HepG2 (cell line): ENCODE results near the gene PDLIM5. TPM values are rescaled to one million over a fixed set of nuclear protein-coding genes. Genes with fewer than 3 reads are reported as not detected.
A peak's percentile ranks its signal among the peaks of the same experiment; 100 is the strongest.

ENCODE experiments used
- ATAC-seq: fragments of 200-7000 bp; cut with Tn5 transposase; 3 replicates; pipeline ENCODE4 v1.9.1; 2020; ENCODE audit warnings: mild to moderate bottlenecking, moderate library complexity
- BruUV-seq: library from RNA; stranded (reverse); fragments of 400-500 nt; replicated peaks from 2 replicates; lab custom pipeline; 2021; lab: Mats Ljungman, UMichigan
- CTCF ChIA-PET: fragments of 300-600 bp; formaldehyde crosslinking; extraction: SDS; loops from one replicate; lab custom pipeline; 2021; ENCODE audit warnings: low total read pairs, inconsistent platforms, low intra/inter-chr PET ratio; lab: Yijun Ruan, JAX
- POLR2A ChIA-PET: fragments of 350-600 bp; sonication (Branson Sonifier 250); formaldehyde crosslinking; loops from one replicate; lab custom pipeline; 2020; ENCODE audit warnings: antibody characterized with exemption, inconsistent platforms; lab: Yijun Ruan, JAX
- DNase-seq: peaks from one replicate; pipeline ENCODE4 v3.0.0-alpha.2; 2015; ENCODE audit warnings: low spot score
- FAIRE-seq: peaks from 3 replicates; lab custom pipeline; 2011; peaks lifted over from hg19 to GRCh38; lab: Jason Lieb, UNC
- H2AFZ ChIP-seq: one replicate; pipeline ENCODE4 v1.6.1; 2011; ENCODE audit warnings: low read length, inconsistent platforms
- H3K27ac ChIP-seq: fragments of 300-600 bp; 3 replicates; pipeline ENCODE4 v1.8.0; 2011; ENCODE audit warnings: mixed run types, mild to moderate bottlenecking, mixed read lengths, low read length, inconsistent platforms; ENCODE audit not compliant: insufficient read depth; ENCODE audit errors: extremely low read length
- H3K27me3 ChIP-seq, 2 experiments: fragments of 200-600 bp in 1 of 2; 2 replicates in 1 of 2; 3 replicates in 1 of 2; pipeline versions ENCODE4 v1.6.0 to v1.8.0; 2011; ENCODE audit warnings: low read length in 2 of 2, mild to moderate bottlenecking in 2 of 2, moderate library complexity in 2 of 2, inconsistent platforms in 1 of 2; ENCODE audit not compliant: insufficient read depth in 2 of 2, control insufficient read depth in 1 of 2
- H3K36me3 ChIP-seq, 2 experiments: fragments of 200-600 bp in 1 of 2; replicated peaks in 1 of 2; 2 replicates in 1 of 2; 3 replicates in 1 of 2; pipeline versions ENCODE4 v1.5.1 to v1.8.0; 2011; ENCODE audit warnings: low read length in 2 of 2, inconsistent platforms in 1 of 2; ENCODE audit not compliant: insufficient read depth in 2 of 2, control insufficient read depth in 1 of 2
- H3K4me1 ChIP-seq: 2 replicates; pipeline ENCODE4 v1.5.1; 2012; ENCODE audit warnings: low read length, inconsistent platforms; ENCODE audit not compliant: insufficient read depth
- H3K4me2 ChIP-seq: 2 replicates; pipeline ENCODE4 v1.6.0; 2011; ENCODE audit warnings: low read depth, low read length, inconsistent platforms
- H3K4me3 ChIP-seq, 3 experiments: fragments of 200-600 bp in 1 of 3; sonication (generic), shearing (Covaris generic) in 1 of 3; replicated peaks in 1 of 3; 2 replicates each; pipeline ENCODE4 v1.5.1; 2011 to 2016; ENCODE audit warnings: low read length in 3 of 3, inconsistent platforms in 2 of 3, low read depth in 2 of 3, mild to moderate bottlenecking in 2 of 3, control low read depth in 1 of 3, mixed read lengths in 1 of 3; ENCODE audit not compliant: insufficient read depth in 1 of 3
- H3K79me2 ChIP-seq: one replicate; pipeline ENCODE4 v1.6.1; 2011; ENCODE audit warnings: low read length, inconsistent platforms; ENCODE audit not compliant: insufficient read depth
- H3K9ac ChIP-seq: 2 replicates; pipeline ENCODE4 v1.6.0; 2011; ENCODE audit warnings: mild to moderate bottlenecking, low read depth, low read length, inconsistent platforms; ENCODE audit not compliant: insufficient read depth
- H3K9me3 ChIP-seq: 2 replicates; pipeline ENCODE4 v1.5.1; 2012; ENCODE audit warnings: mild to moderate bottlenecking, low read length
- H4K20me1 ChIP-seq: 2 replicates; pipeline ENCODE4 v1.6.0; 2011; ENCODE audit warnings: inconsistent platforms, mild to moderate bottlenecking, low read length, moderate library complexity; ENCODE audit not compliant: insufficient read depth
- AGO1 ChIP-seq: fragments of 200-400 bp; formaldehyde crosslinking; IDR thresholded peaks from 2 replicates; pipeline ENCODE4 v1.6.1; 2017; ENCODE audit warnings: mild to moderate bottlenecking, low read depth, low read length, moderate library complexity; ENCODE audit not compliant: poor library complexity, severe bottlenecking
- ATAD3A ChIP-seq: sonication (generic); formaldehyde crosslinking; IDR thresholded peaks from 2 replicates; pipeline ENCODE4 v1.4.0; 2020; ENCODE audit warnings: missing genetic modification reagents
- FOXJ3 ChIP-seq: sonication (generic); formaldehyde crosslinking; IDR thresholded peaks from 2 replicates; pipeline ENCODE4 v1.4.0; 2020; ENCODE audit warnings: missing genetic modification reagents, mild to moderate bottlenecking, borderline replicate concordance
- HMGXB3 ChIP-seq: sonication (generic); formaldehyde crosslinking; IDR thresholded peaks from 2 replicates; pipeline ENCODE4 v1.4.0; 2020; ENCODE audit warnings: missing genetic modification reagents, borderline replicate concordance
- HNF4A ChIP-seq: sonication (generic); formaldehyde crosslinking; IDR thresholded peaks from 2 replicates; pipeline ENCODE4 v1.4.0; 2020; ENCODE audit warnings: missing genetic modification reagents
- KLF6 ChIP-seq: IDR thresholded peaks from 2 replicates; pipeline ENCODE4 v1.8.0; 2016; ENCODE audit warnings: missing biosample characterization, missing genetic modification reagents
- MIXL1 ChIP-seq: IDR thresholded peaks from 2 replicates; pipeline ENCODE4 v1.6.1; 2016
- NFRKB ChIP-seq: fragments of 450-650 bp; IDR thresholded peaks from 2 replicates; pipeline ENCODE4 v1.6.1; 2017
- SCMH1 ChIP-seq: sonication (generic); formaldehyde crosslinking; IDR thresholded peaks from 2 replicates; pipeline ENCODE4 v1.9.0; 2021; ENCODE audit warnings: missing genetic modification reagents, mild to moderate bottlenecking, borderline replicate concordance
- SIN3B ChIP-seq: fragments of 150-350 bp; IDR thresholded peaks from 2 replicates; pipeline ENCODE4 v1.6.1; 2014; ENCODE audit warnings: low read length
- XRCC5 ChIP-seq: fragments of 200-400 bp; formaldehyde crosslinking; optimal IDR thresholded peaks from 2 replicates; pipeline ENCODE3; 2017; ENCODE audit warnings: mild to moderate bottlenecking, low read length
- YY1 ChIP-seq: IDR thresholded peaks from 2 replicates; pipeline ENCODE4 v1.6.1; 2011; ENCODE audit warnings: low read length, low read depth, moderate library complexity, mild to moderate bottlenecking; ENCODE audit not compliant: insufficient read depth, insufficient replicate concordance
- ZFP90 ChIP-seq: sonication (generic); formaldehyde crosslinking; IDR thresholded peaks from 2 replicates; pipeline ENCODE4 v1.8.0; 2022; ENCODE audit warnings: missing genetic modification reagents, mild to moderate bottlenecking, inconsistent platforms, borderline replicate concordance
- ZNF317 ChIP-seq: sonication (generic); formaldehyde crosslinking; IDR thresholded peaks from 2 replicates; pipeline ENCODE4 v1.5.0; 2020; ENCODE audit warnings: mild to moderate bottlenecking, missing genetic modification reagents
- ZNF552 ChIP-seq: sonication (generic); formaldehyde crosslinking; IDR thresholded peaks from 2 replicates; pipeline ENCODE4 v1.9.0; 2022; ENCODE audit warnings: missing genetic modification reagents, mild to moderate bottlenecking, borderline replicate concordance
- ZNF572 ChIP-seq: sonication (generic); formaldehyde crosslinking; IDR thresholded peaks from 2 replicates; pipeline ENCODE4 v1.5.1; 2020; ENCODE audit warnings: mild to moderate bottlenecking, missing genetic modification reagents
- ZNF577 ChIP-seq: sonication (generic); formaldehyde crosslinking; IDR thresholded peaks from 2 replicates; pipeline ENCODE4 v1.4.0; 2020; ENCODE audit warnings: mild to moderate bottlenecking, low read depth, missing genetic modification reagents, borderline replicate concordance
- ZNF616 ChIP-seq: sonication (generic); formaldehyde crosslinking; IDR thresholded peaks from 2 replicates; pipeline ENCODE4 v1.5.0; 2020; ENCODE audit warnings: low read depth, mild to moderate bottlenecking, missing genetic modification reagents
- ZNF644 ChIP-seq: IDR thresholded peaks from 2 replicates; pipeline ENCODE4 v1.6.1; 2016; ENCODE audit warnings: low read depth
- ZSCAN25 ChIP-seq: sonication (generic); formaldehyde crosslinking; IDR thresholded peaks from 2 replicates; pipeline ENCODE4 v1.8.0; 2022; ENCODE audit warnings: mild to moderate bottlenecking, missing genetic modification reagents
- WGBS: methylation state at CpG from one replicate; pipeline ENCODE4 v1.1.6; 2017; ENCODE audit warnings: low lambda C conversion rate; 5-methylcytosine and 5-hydroxymethylcytosine counted together
- in situ Hi-C: cut with HindIII; loops from 2 replicates; pipeline ENCODE4 v1.10.0; 2017; ENCODE audit warnings: low pct_unique_long_range_greater_than_20kb; ENCODE audit not compliant: extremely low pct_ligation_motif_present
- intact Hi-C: fragments of 100-400 bp; cut with micrococcal nuclease; formaldehyde crosslinking; loops from one replicate; pipeline ENCODE4 v1.10.0; 2022; ENCODE audit not compliant: unreplicated experiment
- polyA plus RNA-seq, 8 experiments: library from polyadenylated mRNA; depleted of rRNA in 3 of 8; stranded (reverse) in 7 of 8; unstranded in 1 of 8; fragments of >200 nt; fragmentation: Illumina TruSeq in 4 of 8; extraction: Trizol in 4 of 8; gene quantifications; 2 replicates each; pipeline versions ENCODE4 v1.2.1 to v1.2.3, GENCODE V29; 2011 to 2016; ENCODE audit warnings: low read depth in 4 of 8, missing spikeins in 1 of 8, mixed read lengths in 1 of 8; ENCODE audit not compliant: insufficient read depth in 1 of 8
- total RNA-seq, 5 experiments: library from RNA; depleted of rRNA; stranded (reverse); fragments of >200 nt; fragmentation: Illumina TruSeq; extraction: Trizol; gene quantifications; 2 replicates each; pipeline ENCODE4 v1.2.3, GENCODE V29; 2016; ENCODE audit warnings: low read depth in 1 of 5
- TF ChIP-seq, protein P1 (sequence below): sonication (generic); formaldehyde crosslinking; IDR thresholded peaks from 2 replicates; pipeline ENCODE4 v1.9.0; 2022; ENCODE audit warnings: missing genetic modification reagents, mild to moderate bottlenecking, borderline replicate concordance

PDLIM5 gene
- total and polyA plus RNA-seq, 2 of the 13 experiments (the other 11 are each of a cell fraction or from before 2014, with no cell fraction given), result 52.8 to 119 TPM

DNA sequence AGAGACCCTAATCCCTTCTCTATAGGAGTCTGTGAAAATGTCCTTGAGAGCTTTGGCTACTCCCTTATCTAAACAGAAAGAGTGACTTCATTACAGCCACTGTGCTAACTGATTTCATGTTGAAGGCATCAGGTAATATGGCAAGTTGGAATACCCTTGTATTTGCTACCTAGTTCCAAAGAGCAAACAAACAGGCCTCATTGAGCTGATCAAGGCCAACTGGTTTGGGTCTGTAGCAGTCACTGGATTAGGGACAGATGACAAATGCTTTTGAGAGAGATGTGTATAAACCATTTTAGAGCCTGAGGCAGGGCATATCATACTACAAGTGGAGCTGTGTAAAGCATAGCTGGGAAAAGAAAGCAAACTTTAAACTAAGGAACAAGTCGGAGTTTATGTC is 22.9 kb upstream of the PDLIM5 start:
- POLR2A ChIA-PET, result interaction anchor here (0.7 to 3.4 kb wide), 11 partner anchors 10 to 135 kb away, joined by 3 to 34 read pairs (median 5); partner anchors contain the start of gene PDLIM5
- H3K27ac ChIP-seq, result peak overlapping the region; percentile 68
- no peak overlapping the region for H2AFZ ChIP-seq
- 10% methylated on average over 1 of the region's 1 CpG for WGBS
- H3K36me3 ChIP-seq, result no peaks in the 10 kb centered on the region
- peaks cover 18% of the 10 kb centered on the region for H3K9me3 ChIP-seq
- H3K4me2 ChIP-seq, result peak overlapping the region; percentile 61
- no peak overlapping the region for H3K4me3 ChIP-seq
- no peaks in the 10 kb centered on the region for H3K79me2 ChIP-seq
- ATAC-seq (peak; percentile 98), DNase-seq (peak; percentile 96), FAIRE-seq (peak; percentile 54)
- in situ Hi-C loops, result no loop called here
- H4K20me1 ChIP-seq, result no peaks in the 10 kb centered on the region
- H3K27me3 ChIP-seq, result no peaks in the 10 kb centered on the region
- BruUV-seq, result no TSS peak
- H3K9ac ChIP-seq, result no peak overlapping the region
- intact Hi-C loops, result loop anchor here (2.0 to 10.0 kb wide), 2 partner anchors 22 to 136 kb away; partner anchors contain the start of gene PDLIM5
- CTCF ChIA-PET, result no interaction called here
- peaks cover 48% of the 10 kb centered on the region for H3K4me1 ChIP-seq
- TF ChIP-seq ZNF317, result peak; percentile 95
- TF ChIP-seq ZNF644 (CRISPR knock-in tag), result peak; percentile 99
- TF ChIP-seq KLF6 (CRISPR knock-in tag), result no peak
- TF ChIP-seq, protein P1, sequence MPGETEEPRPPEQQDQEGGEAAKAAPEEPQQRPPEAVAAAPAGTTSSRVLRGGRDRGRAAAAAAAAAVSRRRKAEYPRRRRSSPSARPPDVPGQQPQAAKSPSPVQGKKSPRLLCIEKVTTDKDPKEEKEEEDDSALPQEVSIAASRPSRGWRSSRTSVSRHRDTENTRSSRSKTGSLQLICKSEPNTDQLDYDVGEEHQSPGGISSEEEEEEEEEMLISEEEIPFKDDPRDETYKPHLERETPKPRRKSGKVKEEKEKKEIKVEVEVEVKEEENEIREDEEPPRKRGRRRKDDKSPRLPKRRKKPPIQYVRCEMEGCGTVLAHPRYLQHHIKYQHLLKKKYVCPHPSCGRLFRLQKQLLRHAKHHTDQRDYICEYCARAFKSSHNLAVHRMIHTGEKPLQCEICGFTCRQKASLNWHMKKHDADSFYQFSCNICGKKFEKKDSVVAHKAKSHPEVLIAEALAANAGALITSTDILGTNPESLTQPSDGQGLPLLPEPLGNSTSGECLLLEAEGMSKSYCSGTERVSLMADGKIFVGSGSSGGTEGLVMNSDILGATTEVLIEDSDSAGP (CRISPR knock-in tag), result no peak
- TF ChIP-seq ATAD3A (CRISPR knock-in tag), result no peak
- TF ChIP-seq ZNF616, result no peak
- TF ChIP-seq FOXJ3 (CRISPR knock-in tag), result peak; percentile 73; the same call in 1 of the 2 replicates
- no peak for TF ChIP-seq ZSCAN25 (CRISPR knock-in tag)
- TF ChIP-seq YY1, result no peak
- TF ChIP-seq ZNF552 (CRISPR knock-in tag), result no peak
- no peak for TF ChIP-seq AGO1
- no peak for TF ChIP-seq HMGXB3 (CRISPR knock-in tag)
- no peak for TF ChIP-seq ZFP90 (CRISPR knock-in tag)
- no peak for TF ChIP-seq XRCC5
- TF ChIP-seq MIXL1 (CRISPR knock-in tag), result peak; percentile 95
- no peak for TF ChIP-seq ZNF577
- TF ChIP-seq SCMH1 (CRISPR knock-in tag), result no peak
- peak; percentile 94 for TF ChIP-seq HNF4A (CRISPR knock-in tag)
- TF ChIP-seq SIN3B, result no peak
- no peak for TF ChIP-seq ZNF572 (CRISPR knock-in tag)
- no peak for TF ChIP-seq NFRKB
